Coronary artery (tissue), 2 donors: ENCODE results near the gene ELL.

ENCODE experiments used
- DNase-seq: peaks from one replicate; pipeline ENCODE4 v3.0.0-alpha.2; 2017; ENCODE audit warnings: low spot score
- H3K27ac ChIP-seq, 2 donors: fragments of 200-600 bp; sonication (generic); one replicate each; pipeline ENCODE4 v1.5.1; 2016 to 2019
- H3K4me3 ChIP-seq: fragments of 200-600 bp; sonication (generic); 2 replicates; pipeline ENCODE4 v1.5.1; 2016; ENCODE audit warnings: mild to moderate bottlenecking, moderate library complexity
- TF ChIP-seq, protein P1 (sequence below): fragments of 200-600 bp; sonication (generic); IDR thresholded peaks from one replicate; pipeline ENCODE4 v1.5.1; 2019; ENCODE audit warnings: antibody characterized with exemption

The ELL gene

DNA sequence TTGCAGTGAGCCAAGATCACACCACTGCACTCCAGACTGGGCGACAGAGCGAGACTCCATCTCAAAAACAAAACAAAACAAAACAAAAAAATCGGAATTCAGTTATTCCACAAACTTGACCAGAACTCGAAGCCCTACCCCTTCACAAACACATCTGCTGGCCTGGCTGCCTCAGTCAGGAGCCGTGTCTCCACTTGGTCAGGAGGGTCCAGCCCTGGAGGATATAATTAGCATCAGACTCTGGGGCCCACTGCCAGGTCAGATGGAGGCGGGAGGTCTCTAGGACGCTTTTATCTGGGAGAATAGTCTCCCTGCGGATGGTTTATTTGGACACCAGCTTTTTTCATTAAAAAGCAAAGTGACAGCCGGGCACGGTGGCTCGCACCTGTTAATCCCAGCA is 8.0 kb downstream of the ELL start:
- TF ChIP-seq, protein P1, sequence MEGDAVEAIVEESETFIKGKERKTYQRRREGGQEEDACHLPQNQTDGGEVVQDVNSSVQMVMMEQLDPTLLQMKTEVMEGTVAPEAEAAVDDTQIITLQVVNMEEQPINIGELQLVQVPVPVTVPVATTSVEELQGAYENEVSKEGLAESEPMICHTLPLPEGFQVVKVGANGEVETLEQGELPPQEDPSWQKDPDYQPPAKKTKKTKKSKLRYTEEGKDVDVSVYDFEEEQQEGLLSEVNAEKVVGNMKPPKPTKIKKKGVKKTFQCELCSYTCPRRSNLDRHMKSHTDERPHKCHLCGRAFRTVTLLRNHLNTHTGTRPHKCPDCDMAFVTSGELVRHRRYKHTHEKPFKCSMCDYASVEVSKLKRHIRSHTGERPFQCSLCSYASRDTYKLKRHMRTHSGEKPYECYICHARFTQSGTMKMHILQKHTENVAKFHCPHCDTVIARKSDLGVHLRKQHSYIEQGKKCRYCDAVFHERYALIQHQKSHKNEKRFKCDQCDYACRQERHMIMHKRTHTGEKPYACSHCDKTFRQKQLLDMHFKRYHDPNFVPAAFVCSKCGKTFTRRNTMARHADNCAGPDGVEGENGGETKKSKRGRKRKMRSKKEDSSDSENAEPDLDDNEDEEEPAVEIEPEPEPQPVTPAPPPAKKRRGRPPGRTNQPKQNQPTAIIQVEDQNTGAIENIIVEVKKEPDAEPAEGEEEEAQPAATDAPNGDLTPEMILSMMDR: no peak
- Histone ChIP-seq H3K27ac (peak overlapping the region; percentile 26 to 70), H3K4me3 (peak overlapping the region; percentile 40)
- DNase-seq: no peak

DNA sequence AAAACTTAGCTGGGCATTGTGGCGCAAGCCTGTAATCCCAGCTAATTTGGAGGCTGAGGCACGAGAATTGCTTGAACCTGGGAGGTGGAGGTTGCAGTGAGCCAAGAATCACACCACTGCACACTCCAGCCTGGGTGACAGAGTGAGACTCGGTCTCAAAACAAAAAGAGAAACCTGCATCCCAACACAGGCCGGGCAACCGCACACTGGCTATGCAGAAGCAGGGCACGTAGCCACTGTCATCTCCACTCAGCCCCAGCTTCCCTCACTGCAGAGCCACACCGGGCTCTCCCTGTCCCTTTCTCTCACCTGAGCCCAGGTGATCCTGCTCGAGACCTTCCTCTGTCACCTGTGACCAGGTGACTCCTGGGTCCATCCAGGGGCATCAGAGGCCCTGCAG is 11.7 kb downstream of the ELL start:
- no peak overlapping the region for H3K27ac ChIP-seq

DNA sequence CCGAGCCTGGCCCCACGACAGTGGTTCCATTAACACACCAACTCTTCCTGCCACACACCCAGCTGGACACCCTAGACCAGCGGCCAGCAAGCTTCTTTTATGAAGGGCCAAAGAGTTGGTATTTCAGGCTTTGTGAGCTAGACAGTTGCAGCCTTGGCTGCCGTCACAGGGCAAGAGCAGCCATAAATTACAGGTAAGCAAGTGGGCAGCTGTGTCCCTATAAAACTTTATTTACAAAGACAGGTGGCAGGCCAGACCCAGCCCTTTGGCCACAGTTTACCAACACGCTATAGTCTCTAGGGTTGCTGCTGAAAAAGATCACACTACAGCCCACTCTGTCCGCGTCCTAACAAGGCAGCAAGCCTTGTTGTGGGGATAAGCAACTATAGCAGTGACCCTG is 13.3 kb downstream of the ELL start:
- Histone ChIP-seq H3K4me3 (no peak overlapping the region), H3K27ac (peak overlapping the region in 1 of 2 donors; percentile 30)
- TF ChIP-seq, protein P1: no peak
- DNase-seq: no peak

More for the DNA sequence above, 11.7 kb downstream of the ELL start:
- no peak overlapping the region for H3K4me3 ChIP-seq
- TF ChIP-seq, protein P1: no peak
- no peak for DNase-seq

DNA sequence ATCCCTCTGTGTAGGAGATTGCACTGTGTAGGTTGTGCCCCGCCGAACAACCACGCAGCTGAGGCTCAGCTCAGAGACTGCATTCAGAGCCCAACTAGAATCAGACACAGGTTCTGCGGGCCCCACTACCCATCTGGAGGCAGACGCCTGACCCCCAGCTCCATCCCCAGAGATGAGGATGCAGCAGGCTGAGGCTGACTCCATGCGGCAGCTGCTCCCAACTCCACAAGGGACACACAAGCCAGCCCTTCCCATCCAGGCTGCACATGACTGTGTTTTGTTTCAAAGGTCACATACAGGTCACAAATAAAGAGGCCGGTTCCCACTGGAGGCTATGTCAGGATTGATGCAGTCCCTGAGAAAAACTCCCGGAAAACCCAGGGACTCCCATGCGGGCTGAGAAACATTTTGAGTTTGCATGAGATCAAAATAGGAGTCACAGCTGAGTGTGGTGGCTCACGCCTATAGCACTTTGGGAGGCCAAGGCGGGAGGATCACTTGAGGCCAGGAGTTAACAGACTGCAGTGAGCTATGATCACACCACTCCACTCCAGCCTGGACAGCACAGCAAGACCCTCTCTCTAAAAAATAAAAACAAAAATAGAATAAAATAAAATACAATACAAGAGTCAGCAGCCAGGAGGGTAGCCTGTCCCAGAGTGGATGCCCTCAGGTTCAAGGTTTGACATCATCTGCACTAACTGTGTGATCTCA is 14.0 kb downstream of the ELL start:
- peak overlapping the region; percentile 14 for H3K4me3 ChIP-seq
- peak overlapping the region in 1 of 2 donors; percentile 79 for H3K27ac ChIP-seq
- TF ChIP-seq, protein P1: no peak
- DNase-seq: no peak

DNA sequence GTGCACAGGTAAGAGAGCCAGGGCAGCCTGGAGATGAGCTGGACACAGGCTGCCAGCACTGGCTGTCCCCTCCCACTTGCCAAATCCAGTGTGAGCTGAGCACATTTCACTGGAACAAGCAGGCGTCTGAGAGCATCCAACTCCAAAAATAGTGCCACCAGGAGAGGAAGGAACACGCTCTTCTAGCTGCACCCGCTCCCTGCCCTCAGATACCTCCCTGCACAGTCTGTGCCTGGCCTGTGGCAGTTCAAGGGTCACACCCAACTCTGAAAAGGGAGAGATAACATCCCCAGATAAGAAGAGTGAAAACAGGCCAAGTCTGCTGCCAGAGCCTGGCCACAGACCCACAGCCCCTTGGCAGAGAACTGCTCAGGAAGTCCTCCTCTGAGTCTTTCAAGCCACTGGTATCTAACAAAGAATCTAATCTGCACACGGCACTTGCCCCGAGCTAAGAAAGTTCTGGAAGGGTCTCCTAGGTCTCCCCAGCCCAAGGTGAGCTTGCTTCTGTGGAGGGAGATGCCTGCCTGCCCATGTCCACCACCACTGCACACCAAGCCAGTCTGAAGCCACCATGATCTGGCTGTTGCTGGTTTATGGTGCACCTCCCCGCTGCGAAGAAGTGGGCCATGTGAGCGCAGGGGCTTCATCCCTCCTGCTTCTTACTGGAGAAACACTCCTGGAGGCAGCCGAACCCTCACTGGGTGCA is 14.7 kb downstream of the ELL start:
- DNase-seq: no peak
- TF ChIP-seq, protein P1: no peak
- H3K27ac ChIP-seq: peak overlapping the region; percentile 48 to 79
- peak overlapping the region; percentile 14 for H3K4me3 ChIP-seq

DNA sequence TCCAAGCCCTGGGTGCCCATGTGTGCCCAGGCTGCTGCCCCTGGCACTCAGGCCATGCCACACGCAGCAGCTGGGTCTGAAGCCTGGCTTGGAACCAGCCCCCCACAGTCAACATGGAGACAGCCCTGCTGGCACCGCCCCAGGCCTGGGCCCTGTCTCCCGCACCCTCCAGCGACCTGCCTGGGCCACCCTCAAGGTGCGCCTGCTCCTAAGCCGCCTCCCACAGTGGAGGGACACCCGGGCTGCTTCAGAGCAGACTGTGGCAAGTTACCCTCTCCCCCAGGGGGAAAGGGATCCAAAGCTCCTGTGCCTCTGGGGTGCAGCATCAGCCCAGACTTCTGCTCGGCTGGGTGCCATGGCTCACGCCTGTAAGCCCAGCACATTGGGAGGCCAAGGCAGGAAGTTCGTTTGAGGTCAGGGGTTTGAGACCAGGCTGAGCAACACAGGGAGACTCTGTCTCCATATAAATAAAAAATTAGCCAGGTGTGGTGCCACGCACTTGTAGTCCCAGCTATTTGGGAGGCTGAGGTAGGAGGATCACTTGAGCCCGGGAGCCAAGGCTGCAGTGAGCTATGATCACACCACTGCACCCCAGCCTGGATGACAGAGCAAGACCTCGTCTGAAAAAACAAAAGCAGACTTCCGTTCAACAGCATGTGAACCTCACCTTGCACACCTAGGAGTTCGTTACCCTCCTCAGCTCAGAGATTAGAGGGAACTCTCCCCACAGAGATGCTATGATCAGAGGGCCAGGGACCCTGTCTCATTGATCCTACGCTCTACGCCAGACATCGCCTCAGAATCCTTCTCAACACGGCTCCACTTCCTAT is 15.6 kb downstream of the ELL start:
- DNase-seq: no peak
- TF ChIP-seq, protein P1: no peak
- Histone ChIP-seq H3K27ac (peak overlapping the region; percentile 48 to 79), H3K4me3 (peak overlapping the region; percentile 5)
